Adrenal gland (tissue), 12 donors: ENCODE measurements around the gene ZNF396. TPM values are rescaled to one million over a fixed set of nuclear protein-coding genes. Genes with fewer than 3 reads are reported as not detected.
A peak's percentile ranks its signal among the peaks of the same experiment; 100 is the strongest.

ENCODE experiments used
- DNase-seq, 7 donors: peaks; one replicate each; pipeline ENCODE4 v3.0.0-alpha.2; 2019 to 2020
- H3K27ac ChIP-seq, 5 donors: fragments of 200-600 bp; sonication (generic) in 4 of 5; 1 replicate in 3 of 5; 2 replicates in 2 of 5; pipeline versions ENCODE4 v1.5.1 to v1.8.0; 2016 to 2020; ENCODE audit warnings: mild to moderate bottlenecking in 1 of 5
- H3K27me3 ChIP-seq: fragments of 200-600 bp; 2 replicates; pipeline ENCODE4 v1.8.0; 2021
- H3K36me3 ChIP-seq, 2 donors: fragments of 200-600 bp; replicated peaks in 1 of 2; 1 replicate in 1 of 2; 2 replicates in 1 of 2; pipeline versions ENCODE4 v1.5.1 to v1.8.0; 2018 to 2022
- H3K4me1 ChIP-seq, 2 donors: fragments of 200-600 bp; replicated peaks in 1 of 2; 1 replicate in 1 of 2; 2 replicates in 1 of 2; pipeline versions ENCODE4 v1.5.1 to v1.8.0; 2018 to 2021
- H3K4me3 ChIP-seq, 4 donors: fragments of 200-600 bp; sonication (generic) in 3 of 4; one replicate each; pipeline ENCODE4 v1.5.1; 2016 to 2018
- H3K9me3 ChIP-seq, 3 donors: fragments of 200-600 bp; sonication (generic) in 1 of 3; replicated peaks in 1 of 3; 1 replicate in 2 of 3; 2 replicates in 1 of 3; pipeline versions ENCODE4 v1.5.1 to v1.8.0; 2016 to 2021
- CTCF ChIP-seq, 6 experiments: fragments of 450-650 bp in 4 of 6; fragments of 200-600 bp in 2 of 6; sonication (generic) in 1 of 6; IDR thresholded peaks; 1 replicate in 5 of 6; 2 replicates in 1 of 6; pipeline versions ENCODE4 v1.5.1 to v1.8.0; 2016 to 2021; ENCODE audit warnings: antibody characterized with exemption in 6 of 6, mild to moderate bottlenecking in 2 of 6, moderate library complexity in 1 of 6
- POLR2A ChIP-seq, 2 donors: fragments of 450-650 bp; IDR thresholded peaks; one replicate each; pipeline ENCODE4 v1.6.1; 2017; ENCODE audit warnings: antibody characterized with exemption in 2 of 2, mild to moderate bottlenecking in 2 of 2, moderate library complexity in 1 of 2
- WGBS, 4 donors: extraction: QIAGEN DNeasy Blood & Tissue Kit in 2 of 4; methylation state at CpG; one replicate each; pipeline versions ENCODE4 v1.1.5 to v1.1.7; 2013 to 2017; 5-methylcytosine and 5-hydroxymethylcytosine counted together
- intact Hi-C, 2 donors: fragments of 100-400 bp; cut with DNase I; formaldehyde crosslinking; loops; one replicate each; pipeline versions ENCODE4 v1.14.1 to v1.15.0; 2022 to 2023
- polyA plus RNA-seq, 3 donors: library from polyadenylated mRNA; stranded (reverse); fragments of 200-250 nt in 2 of 3; fragments of 350-450 nt in 1 of 3; fragmentation: Illumina TruSeq in 1 of 3; extraction: RNeasy Lipid Tissue Mini Kit (QIAGEN cat#74804) in 1 of 3; gene quantifications; one replicate each; pipeline ENCODE4 v1.2.3, GENCODE V29; 2013 to 2014
- total RNA-seq, 9 donors: library from RNA; depleted of rRNA in 4 of 9; stranded (reverse); fragments of >200 nt in 4 of 9; fragments of 120-200 nt in 1 of 9; fragmentation: NEBNext Ultra II Directional in 1 of 9; extraction: Animal tissue kit (Norgen Biotek cat#: 25700) in 1 of 9; gene quantifications; one replicate each; pipeline versions ENCODE4 v1.1.0 to v1.2.4, GENCODE V29; 2013 to 2023
- donor health status: healthy with polysubstance abuse.
- donor health status: Bipolar disorder and iron deficiency.
- donor health status: DM: yes; HTN: yes; CAD: no.
- donor health status: DM: no; HTN: no; CAD: no.
- donor health status: DM: no; HTN: no; CAD: no.
- donor health status: DM: yes; HTN: yes; CAD: no.

Gene ZNF396
- total and polyA plus RNA-seq, 12 donors, result 0.61 to 9.9 (median 3.7) TPM

- no peak for TF ChIP-seq POLR2A (IDR thresholded peaks at IDR 0.05)
- TF ChIP-seq CTCF (IDR thresholded peaks at IDR 0.05), result peak; percentile 61 to 88 (median 76)
- H3K4me3 ChIP-seq, result no peak overlapping the region
- peak; percentile 30 to 74 (median 57) for DNase-seq
- no peaks in the 10 kb centered on the region for H3K36me3 ChIP-seq
- 29 to 34% (median 30%) methylated on average over 5 of the region's 5 CpGs for WGBS, 4 donors
- no peaks in the 10 kb centered on the region for H3K9me3 ChIP-seq
- intact Hi-C loops, result loop anchor here in 1 of 2 donors (5.0 to 10.0 kb wide), 2 partner anchors 89 to 537 kb away; partner anchors contain the start of gene INO80C
- no peak overlapping the region for H3K27ac ChIP-seq
- H3K4me1 ChIP-seq, result no peaks in the 10 kb centered on the region
- no peaks in the 10 kb centered on the region for H3K27me3 ChIP-seq
Measured at GRCh38 chr18:35407871-35408481, 30.8 kb upstream of the ZNF396 start.

- WGBS, 4 donors, result 62 to 73% (median 68%) methylated on average over 6 of the region's 6 CpGs
- Histone ChIP-seq H3K9me3 (no peaks in the 10 kb centered on the region), H3K4me1 (no peaks in the 10 kb centered on the region), H3K27ac (no peak overlapping the region), H3K27me3 (no peaks in the 10 kb centered on the region), H3K4me3 (no peak overlapping the region), H3K36me3 (no peaks in the 10 kb centered on the region)
- intact Hi-C loops, result loop anchor here in 1 of 2 donors (5.0 to 10.0 kb wide), 2 partner anchors 91 to 538 kb away; partner anchors contain the start of gene INO80C
- DNase-seq, result no peak
- TF ChIP-seq CTCF (IDR thresholded peaks at IDR 0.05) (no peak), POLR2A (IDR thresholded peaks at IDR 0.05) (no peak)
Measured at GRCh38 chr18:35406666-35407065, 29.5 kb upstream of the ZNF396 start.

- H3K27me3 ChIP-seq, result peaks cover 3% of the 10 kb centered on the region
- no peak overlapping the region for H3K4me3 ChIP-seq
- H3K9me3 ChIP-seq, result no peaks in the 10 kb centered on the region
- TF ChIP-seq CTCF (IDR thresholded peaks at IDR 0.05), result no peak
- no peak for TF ChIP-seq POLR2A (IDR thresholded peaks at IDR 0.05)
- H3K4me1 ChIP-seq, result no peaks in the 10 kb centered on the region
- intact Hi-C loops, result no loop called here
- no peaks in the 10 kb centered on the region for H3K36me3 ChIP-seq
- no peak overlapping the region for H3K27ac ChIP-seq
- WGBS, 4 donors, result 69 to 91% (median 84%) methylated on average over 2 of the region's 2 CpGs
- DNase-seq, result no peak
Measured at GRCh38 chr18:35397976-35398375, 20.8 kb upstream of the ZNF396 start.

GRCh38 chr18:35393716-35394115 lies 16.6 kb upstream of the ZNF396 start:
- TF ChIP-seq CTCF (IDR thresholded peaks at IDR 0.05) (no peak), POLR2A (IDR thresholded peaks at IDR 0.05) (no peak)
- no peak overlapping the region for H3K4me3 ChIP-seq
- H3K27me3 ChIP-seq, result peaks cover 3% of the 10 kb centered on the region
- intact Hi-C loops, result no loop called here
- DNase-seq, result no peak
- no peak overlapping the region for H3K27ac ChIP-seq
- H3K9me3 ChIP-seq, result no peaks in the 10 kb centered on the region
- no peaks in the 10 kb centered on the region for H3K4me1 ChIP-seq
- H3K36me3 ChIP-seq, result no peaks in the 10 kb centered on the region
